ENCODE results near the gene PDE9A.

PDE9A gene

DNA sequence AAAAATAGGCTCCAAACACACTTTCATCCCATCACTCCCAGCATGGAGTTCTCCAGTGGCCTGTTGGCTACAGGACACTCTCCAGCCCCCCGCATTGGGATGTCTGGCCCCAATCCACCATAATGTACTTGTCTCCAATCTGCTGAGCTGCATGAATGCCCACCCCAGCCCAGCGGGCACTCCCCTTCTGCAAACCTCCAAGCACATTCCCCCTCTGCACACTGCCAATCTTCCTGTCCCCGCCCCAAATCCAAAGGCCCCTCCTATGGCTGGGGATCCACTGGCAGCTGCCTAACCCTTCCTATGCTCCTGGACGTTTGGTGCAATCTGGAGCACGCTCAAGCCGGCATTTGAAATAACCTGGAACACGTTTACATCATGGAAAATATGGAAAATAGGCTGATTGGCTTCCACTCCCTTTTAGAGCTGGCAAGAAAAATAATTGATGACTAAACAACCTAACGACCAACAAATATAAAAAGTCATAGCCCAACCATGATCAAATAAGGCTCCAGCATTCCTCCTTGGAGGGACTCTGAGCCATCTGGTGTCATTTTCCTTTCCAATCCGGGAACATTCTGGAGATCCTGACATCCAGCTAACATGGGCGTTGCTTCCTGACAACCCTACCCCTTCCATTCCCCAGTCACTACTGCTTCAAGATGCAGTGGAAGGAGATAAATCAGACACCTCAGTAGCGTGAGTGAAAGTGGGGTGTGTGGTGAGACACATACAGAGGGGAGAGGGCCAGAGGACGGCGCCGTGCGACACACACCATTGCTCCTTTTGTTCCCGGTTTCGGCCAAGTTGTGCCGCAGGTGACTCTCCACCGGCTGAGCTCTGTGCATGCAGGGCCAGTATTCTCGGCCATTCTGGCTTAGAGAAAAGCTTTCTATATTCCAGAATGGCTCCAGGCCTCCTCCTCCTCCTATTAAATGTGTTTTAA, 41.6 kb downstream of the PDE9A start:
- in situ Hi-C loops (cut with MboI; ENCODE audit: low pct_unique_long_range_greater_than_20kb, low sequenced_read_pairs, unreplicated experiment), result no loop called here
- TF ChIP-seq CTCF (IDR thresholded peaks at IDR 0.05; ENCODE audit: extremely low read depth, insufficient read depth, missing control alignments), result no peak
- no peak for DNase-seq (ENCODE audit: low spot score)

DNA sequence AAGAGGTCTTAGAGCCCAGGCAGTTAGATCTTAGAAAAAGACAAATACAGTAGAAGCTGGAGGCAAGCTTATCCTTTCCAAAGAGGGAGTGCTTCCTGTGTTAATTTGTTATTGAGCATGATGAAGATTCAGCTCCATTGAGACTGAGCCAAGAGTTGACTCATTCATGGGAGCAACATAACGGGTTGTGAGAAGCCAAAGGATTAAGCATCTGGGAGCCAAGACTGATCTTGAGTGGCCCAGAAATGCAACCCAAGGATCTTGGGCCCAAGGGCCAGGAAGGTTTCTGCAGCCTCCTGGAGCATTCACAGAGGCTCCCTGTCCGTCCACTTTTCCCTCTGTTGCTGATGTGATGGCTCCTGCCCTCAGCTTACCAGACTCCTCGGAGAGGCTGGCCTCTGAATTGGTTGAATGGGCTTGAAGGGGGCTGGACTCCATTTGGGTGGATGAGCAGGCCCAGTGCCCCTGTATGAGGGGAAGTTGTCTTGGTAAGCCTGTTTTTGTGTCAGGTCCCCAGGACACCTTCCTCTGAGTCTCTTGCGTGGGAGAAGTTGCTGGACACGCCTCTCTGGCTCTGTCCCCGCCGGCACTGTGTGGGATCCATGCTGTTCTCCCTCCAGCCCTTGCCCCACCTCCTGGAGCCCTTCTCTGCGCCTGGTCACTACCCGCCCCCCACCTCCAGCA, 42.4 kb downstream of the PDE9A start:
- in situ Hi-C loops (cut with MboI; ENCODE audit: low pct_unique_long_range_greater_than_20kb, low sequenced_read_pairs, unreplicated experiment), result no loop called here

DNA sequence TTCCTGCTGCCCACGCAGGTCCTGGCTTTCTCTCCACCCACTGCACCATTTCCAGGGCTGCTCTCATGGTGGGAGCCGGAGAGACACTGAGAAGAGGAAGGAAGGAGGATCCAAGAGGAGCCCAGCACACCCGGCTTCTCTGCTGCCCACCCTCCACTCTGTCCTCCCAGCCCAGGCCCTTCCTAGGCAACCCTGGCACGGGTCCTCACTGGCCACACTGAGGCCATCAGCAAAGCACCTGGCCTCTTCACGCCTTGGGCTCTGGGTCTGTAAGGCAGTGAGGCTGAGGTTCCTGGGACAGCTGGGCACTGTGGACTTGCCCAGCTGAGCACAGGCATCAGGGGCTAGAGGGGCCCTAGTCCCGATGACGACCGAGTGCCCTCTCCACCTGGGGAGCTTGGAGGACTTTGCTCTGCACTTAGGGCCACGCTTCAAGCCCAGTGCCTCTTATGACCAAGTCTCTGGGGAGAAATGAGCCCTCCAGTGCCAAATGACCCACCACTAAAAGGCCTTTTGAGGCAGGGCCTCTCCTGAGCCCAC, 43.1 kb downstream of the PDE9A start:
- in situ Hi-C loops (cut with MboI; ENCODE audit: low pct_unique_long_range_greater_than_20kb, low sequenced_read_pairs, unreplicated experiment), result no loop called here

More for the DNA sequence above, 42.4 kb downstream of the PDE9A start:
- no peak for DNase-seq (ENCODE audit: low spot score)
- TF ChIP-seq CTCF (IDR thresholded peaks at IDR 0.05; ENCODE audit: extremely low read depth, insufficient read depth, missing control alignments), result no peak

GRCh38 chr21:42698733-42699132, 45.3 kb downstream of the PDE9A start:
- in situ Hi-C loops (cut with MboI; ENCODE audit: low pct_unique_long_range_greater_than_20kb, low sequenced_read_pairs, unreplicated experiment), result no loop called here
- DNase-seq (ENCODE audit: low spot score), result no peak
- TF ChIP-seq CTCF (IDR thresholded peaks at IDR 0.05; ENCODE audit: extremely low read depth, insufficient read depth, missing control alignments), result no peak

More for the DNA sequence above, 43.1 kb downstream of the PDE9A start:
- TF ChIP-seq CTCF (IDR thresholded peaks at IDR 0.05; ENCODE audit: extremely low read depth, insufficient read depth, missing control alignments), result no peak
- DNase-seq (ENCODE audit: low spot score), result no peak

GRCh38 chr21:42699196-42699595, 45.8 kb downstream of the PDE9A start:
- DNase-seq (ENCODE audit: low spot score), result no peak
- TF ChIP-seq CTCF (IDR thresholded peaks at IDR 0.05; ENCODE audit: extremely low read depth, insufficient read depth, missing control alignments), result no peak
- in situ Hi-C loops (cut with MboI; ENCODE audit: low pct_unique_long_range_greater_than_20kb, low sequenced_read_pairs, unreplicated experiment), result no loop called here

- no peak for DNase-seq (ENCODE audit: low spot score)
- no peak for TF ChIP-seq CTCF (IDR thresholded peaks at IDR 0.05; ENCODE audit: extremely low read depth, insufficient read depth, missing control alignments)
- in situ Hi-C loops (cut with MboI; ENCODE audit: low pct_unique_long_range_greater_than_20kb, low sequenced_read_pairs, unreplicated experiment), result no loop called here
Observed at GRCh38 chr21:42701706-42702456, 48.5 kb downstream of the PDE9A start.
